ENCODE data around the gene CCDC73.

DNA sequence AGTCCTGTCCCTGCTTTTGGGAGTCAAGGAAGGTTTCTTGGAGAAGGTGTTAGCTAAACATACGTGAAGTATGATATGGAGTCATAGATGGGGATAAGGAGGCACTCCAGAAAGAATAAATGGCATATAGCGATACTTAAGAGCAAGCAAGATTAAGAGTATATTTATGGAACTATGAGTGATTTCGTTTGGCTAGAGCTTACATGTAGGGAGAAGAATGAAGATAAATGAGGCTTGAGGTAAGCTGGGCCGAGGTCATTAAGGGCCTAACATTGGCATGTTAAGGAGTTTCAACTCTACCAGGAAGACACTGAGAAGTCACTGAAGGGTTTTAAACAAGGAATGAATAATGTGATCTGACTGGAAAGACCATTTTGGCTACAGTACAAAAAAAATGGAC is 177.6 kb downstream of the CCDC73 start:
- TF ChIP-seq, protein P1, sequence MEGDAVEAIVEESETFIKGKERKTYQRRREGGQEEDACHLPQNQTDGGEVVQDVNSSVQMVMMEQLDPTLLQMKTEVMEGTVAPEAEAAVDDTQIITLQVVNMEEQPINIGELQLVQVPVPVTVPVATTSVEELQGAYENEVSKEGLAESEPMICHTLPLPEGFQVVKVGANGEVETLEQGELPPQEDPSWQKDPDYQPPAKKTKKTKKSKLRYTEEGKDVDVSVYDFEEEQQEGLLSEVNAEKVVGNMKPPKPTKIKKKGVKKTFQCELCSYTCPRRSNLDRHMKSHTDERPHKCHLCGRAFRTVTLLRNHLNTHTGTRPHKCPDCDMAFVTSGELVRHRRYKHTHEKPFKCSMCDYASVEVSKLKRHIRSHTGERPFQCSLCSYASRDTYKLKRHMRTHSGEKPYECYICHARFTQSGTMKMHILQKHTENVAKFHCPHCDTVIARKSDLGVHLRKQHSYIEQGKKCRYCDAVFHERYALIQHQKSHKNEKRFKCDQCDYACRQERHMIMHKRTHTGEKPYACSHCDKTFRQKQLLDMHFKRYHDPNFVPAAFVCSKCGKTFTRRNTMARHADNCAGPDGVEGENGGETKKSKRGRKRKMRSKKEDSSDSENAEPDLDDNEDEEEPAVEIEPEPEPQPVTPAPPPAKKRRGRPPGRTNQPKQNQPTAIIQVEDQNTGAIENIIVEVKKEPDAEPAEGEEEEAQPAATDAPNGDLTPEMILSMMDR (IDR thresholded peaks at IDR 0.05) = no peak
- TF ChIP-seq POLR2A (IDR thresholded peaks at IDR 0.05; ENCODE audit: low read depth) (no peak), EP300 (IDR thresholded peaks at IDR 0.05) (no peak), POLR2AphosphoS5 (IDR thresholded peaks at IDR 0.05) (no peak)

All from esophagus muscularis mucosa (tissue), 4 donors.